Measurements from ENCODE around the gene KANSL1.

KANSL1 gene

DNA sequence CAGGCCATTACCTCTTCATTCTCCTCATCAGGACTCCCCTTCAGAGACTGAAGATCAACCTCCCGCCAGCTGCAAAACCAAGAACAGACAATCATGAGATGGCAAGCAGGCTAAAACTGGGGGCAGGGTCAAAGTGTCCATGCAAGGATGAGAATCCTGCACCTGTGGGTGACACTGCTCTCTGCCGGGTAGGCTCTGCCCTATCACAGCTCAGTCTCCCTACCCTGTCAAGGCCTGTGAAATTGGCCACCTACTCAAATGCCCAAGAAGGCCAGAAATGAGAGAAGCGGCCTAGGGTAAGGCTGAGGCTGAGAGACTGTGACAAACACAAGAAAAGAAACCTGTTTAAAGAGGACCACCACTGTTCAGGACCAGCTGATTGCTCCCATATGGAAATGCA, 159.8 kb downstream of the KANSL1 start:
- no peak overlapping the region for H3K4me3 ChIP-seq (ENCODE audit: insufficient read depth, low read length, poor library complexity, severe bottlenecking)
- H3K9me2 ChIP-seq (replicated peaks; ENCODE audit: insufficient read depth, low read length): no peaks in the 10 kb centered on the region
- peaks cover 13% of the 10 kb centered on the region; the same call in 1 of the 2 replicates for H3K36me3 ChIP-seq (ENCODE audit: low read length)
- H3K4me2 ChIP-seq (ENCODE audit: low read depth, low read length, poor library complexity, severe bottlenecking): no peak overlapping the region
- H3F3A ChIP-seq (ENCODE audit: insufficient read depth): no peaks in the 10 kb centered on the region
- no peaks in the 10 kb centered on the region for H3K27me3 ChIP-seq (ENCODE audit: low read length)
- no peak overlapping the region for H3K9ac ChIP-seq (ENCODE audit: low read length)
- H4K20me1 ChIP-seq (ENCODE audit: low read depth, low read length): no peaks in the 10 kb centered on the region
- no peak overlapping the region for H3K27ac ChIP-seq (ENCODE audit: low read depth, low read length)
- H3K79me2 ChIP-seq (ENCODE audit: insufficient read depth, low read length): no peaks in the 10 kb centered on the region
- H3K9me3 ChIP-seq (ENCODE audit: insufficient read depth, low read length): no peaks in the 10 kb centered on the region
- no peak overlapping the region for H2AFZ ChIP-seq (ENCODE audit: low read depth, low read length, severe bottlenecking)
- TF ChIP-seq, protein P1, sequence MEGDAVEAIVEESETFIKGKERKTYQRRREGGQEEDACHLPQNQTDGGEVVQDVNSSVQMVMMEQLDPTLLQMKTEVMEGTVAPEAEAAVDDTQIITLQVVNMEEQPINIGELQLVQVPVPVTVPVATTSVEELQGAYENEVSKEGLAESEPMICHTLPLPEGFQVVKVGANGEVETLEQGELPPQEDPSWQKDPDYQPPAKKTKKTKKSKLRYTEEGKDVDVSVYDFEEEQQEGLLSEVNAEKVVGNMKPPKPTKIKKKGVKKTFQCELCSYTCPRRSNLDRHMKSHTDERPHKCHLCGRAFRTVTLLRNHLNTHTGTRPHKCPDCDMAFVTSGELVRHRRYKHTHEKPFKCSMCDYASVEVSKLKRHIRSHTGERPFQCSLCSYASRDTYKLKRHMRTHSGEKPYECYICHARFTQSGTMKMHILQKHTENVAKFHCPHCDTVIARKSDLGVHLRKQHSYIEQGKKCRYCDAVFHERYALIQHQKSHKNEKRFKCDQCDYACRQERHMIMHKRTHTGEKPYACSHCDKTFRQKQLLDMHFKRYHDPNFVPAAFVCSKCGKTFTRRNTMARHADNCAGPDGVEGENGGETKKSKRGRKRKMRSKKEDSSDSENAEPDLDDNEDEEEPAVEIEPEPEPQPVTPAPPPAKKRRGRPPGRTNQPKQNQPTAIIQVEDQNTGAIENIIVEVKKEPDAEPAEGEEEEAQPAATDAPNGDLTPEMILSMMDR (IDR thresholded peaks at IDR 0.05; ENCODE audit: insufficient read depth, low read length, poor library complexity, severe bottlenecking): no peak
- no peak for TF ChIP-seq EZH2phosphoT487 (conservative IDR thresholded peaks at IDR 0.05; ENCODE audit: low read length)

DNA sequence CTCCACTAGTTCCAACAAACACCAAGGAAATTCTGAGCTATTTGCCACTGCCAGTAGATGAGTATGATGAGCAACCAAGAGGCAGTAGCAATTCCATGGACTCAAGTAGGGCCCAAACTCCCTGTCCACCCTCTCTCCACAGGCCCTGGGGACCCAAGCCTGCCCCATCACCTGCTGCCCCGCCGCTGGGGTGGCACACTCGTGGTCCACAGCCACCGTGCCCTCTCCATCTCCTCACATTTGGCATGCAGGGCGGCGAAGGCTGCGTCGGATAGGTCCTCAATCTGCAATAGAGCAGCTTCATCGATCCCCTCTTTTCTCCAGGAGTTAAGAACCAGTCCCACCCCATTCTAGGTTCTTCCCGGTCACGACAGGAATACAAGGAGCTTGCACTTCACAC, 160.3 kb downstream of the KANSL1 start:
- Histone ChIP-seq H4K20me1 (ENCODE audit: low read depth, low read length) (no peaks in the 10 kb centered on the region), H3F3A (ENCODE audit: insufficient read depth) (no peaks in the 10 kb centered on the region), H3K4me2 (ENCODE audit: low read depth, low read length, poor library complexity, severe bottlenecking) (no peak overlapping the region), H3K27ac (ENCODE audit: low read depth, low read length) (no peak overlapping the region), H3K79me2 (ENCODE audit: insufficient read depth, low read length) (no peaks in the 10 kb centered on the region), H3K9me3 (ENCODE audit: insufficient read depth, low read length) (no peaks in the 10 kb centered on the region), H3K4me3 (ENCODE audit: insufficient read depth, low read length, poor library complexity, severe bottlenecking) (no peak overlapping the region), H3K36me3 (ENCODE audit: low read length) (peaks cover 9% of the 10 kb centered on the region; the same call in 1 of the 2 replicates), H3K9me2 (replicated peaks; ENCODE audit: insufficient read depth, low read length) (no peaks in the 10 kb centered on the region), H2AFZ (ENCODE audit: low read depth, low read length, severe bottlenecking) (no peak overlapping the region), H3K9ac (ENCODE audit: low read length) (no peak overlapping the region), H3K27me3 (ENCODE audit: low read length) (no peaks in the 10 kb centered on the region)
- TF ChIP-seq, protein P1 (IDR thresholded peaks at IDR 0.05; ENCODE audit: insufficient read depth, low read length, poor library complexity, severe bottlenecking): no peak
- TF ChIP-seq EZH2phosphoT487 (conservative IDR thresholded peaks at IDR 0.05; ENCODE audit: low read length): no peak

DNA sequence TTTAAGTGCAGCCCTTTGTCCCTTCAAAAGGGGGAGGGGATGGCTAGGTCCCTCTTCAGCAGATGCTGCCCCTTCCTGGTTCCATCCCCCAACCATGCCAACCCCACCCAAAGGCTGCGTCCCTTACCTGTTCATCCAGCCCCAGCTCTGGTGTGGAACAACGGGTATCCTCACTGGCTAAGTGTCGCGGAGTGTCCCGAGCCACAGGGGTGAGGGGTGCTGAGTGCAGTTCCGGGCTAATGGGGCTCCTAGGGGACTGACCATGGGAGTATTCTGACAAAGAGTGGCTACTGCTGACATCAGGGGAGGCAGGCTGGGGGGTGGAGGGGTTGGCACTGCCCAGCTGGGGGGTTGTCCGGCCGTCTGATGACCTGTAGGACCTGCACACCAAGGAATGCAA, 161.3 kb downstream of the KANSL1 start:
- Histone ChIP-seq H3K9ac (ENCODE audit: low read length) (no peak overlapping the region), H2AFZ (ENCODE audit: low read depth, low read length, severe bottlenecking) (no peak overlapping the region), H3K4me2 (ENCODE audit: low read depth, low read length, poor library complexity, severe bottlenecking) (no peak overlapping the region), H3K79me2 (ENCODE audit: insufficient read depth, low read length) (no peaks in the 10 kb centered on the region), H3K27me3 (ENCODE audit: low read length) (no peaks in the 10 kb centered on the region), H3K4me3 (ENCODE audit: insufficient read depth, low read length, poor library complexity, severe bottlenecking) (no peak overlapping the region), H3K27ac (ENCODE audit: low read depth, low read length) (no peak overlapping the region), H3K36me3 (ENCODE audit: low read length) (peaks cover 7% of the 10 kb centered on the region; the same call in 1 of the 2 replicates), H3K9me3 (ENCODE audit: insufficient read depth, low read length) (no peaks in the 10 kb centered on the region), H4K20me1 (ENCODE audit: low read depth, low read length) (no peaks in the 10 kb centered on the region), H3K9me2 (replicated peaks; ENCODE audit: insufficient read depth, low read length) (no peaks in the 10 kb centered on the region), H3F3A (ENCODE audit: insufficient read depth) (no peaks in the 10 kb centered on the region)
- TF ChIP-seq, protein P1 (IDR thresholded peaks at IDR 0.05; ENCODE audit: insufficient read depth, low read length, poor library complexity, severe bottlenecking): no peak
- no peak for TF ChIP-seq EZH2phosphoT487 (conservative IDR thresholded peaks at IDR 0.05; ENCODE audit: low read length)

All from SU-DHL-6 (cell line).